ENCODE results near the gene SPAAR.

- TF ChIP-seq CTCF (IDR thresholded peaks at IDR 0.05; ENCODE audit: insufficient read depth, low read depth, low read length) (no peak), EZH2 (IDR thresholded peaks at IDR 0.05; ENCODE audit: insufficient read depth, low read length) (no peak)
These were observed 35.6 kb downstream of the SPAAR start for GRCh38 chr9:35944841-35945240.
